CD4-positive, alpha-beta T cell (primary cell): ENCODE measurements around the gene NEU1. TPM values are rescaled to one million over a fixed set of nuclear protein-coding genes. Genes with fewer than 3 reads are reported as not detected.
"Not testable (repeated sequence)": the region's sequence is repeated elsewhere in the genome, so short reads cannot be mapped to it uniquely, and the experiment has no call there.

Source experiments
- ATAC-seq: fragments of 200-7000 bp; cut with Tn5 transposase; one replicate; pipeline ENCODE4 v1.10.0; 2022; ENCODE audit warnings: mild to moderate bottlenecking; ENCODE audit not compliant: poor library complexity
- CTCF ChIA-PET: fragments of 350-600 bp; sonication (Branson Sonifier 250); formaldehyde crosslinking; loops from one replicate; lab custom pipeline; 2021; ENCODE audit warnings: antibody characterized with exemption, inconsistent platforms; lab: Charles Lee
- POLR2A ChIA-PET: fragments of 350-600 bp; sonication (Branson Sonifier 250); formaldehyde crosslinking; loops from one replicate; lab custom pipeline; 2021; ENCODE audit warnings: antibody characterized with exemption, inconsistent platforms; lab: Charles Lee
- DNase-seq, 14 experiments: peaks; one replicate each; pipeline ENCODE4 v3.0.0-alpha.2; 2013 to 2020; ENCODE audit warnings: mixed read lengths in 2 of 14
- H3K27ac ChIP-seq, 2 donors: one replicate each; pipeline versions ENCODE4 v1.5.1 to v1.7.0; 2013; ENCODE audit warnings: low read length in 2 of 2, low read depth in 1 of 2, mild to moderate bottlenecking in 1 of 2
- H3K27me3 ChIP-seq, 2 experiments: 1 replicate in 1 of 2; 2 replicates in 1 of 2; pipeline versions ENCODE4 v1.6.1 to v1.7.0; 2013; ENCODE audit warnings: low read length in 2 of 2, control low read depth in 1 of 2, mild to moderate bottlenecking in 1 of 2, moderate library complexity in 1 of 2; ENCODE audit not compliant: insufficient read depth in 2 of 2, control insufficient read depth in 1 of 2
- H3K36me3 ChIP-seq: one replicate; pipeline ENCODE4 v1.6.1; 2013; ENCODE audit warnings: low read length, control low read depth; ENCODE audit not compliant: insufficient read depth
- H3K4me1 ChIP-seq: one replicate; pipeline ENCODE4 v1.6.1; 2013; ENCODE audit warnings: low read length, control low read depth; ENCODE audit not compliant: insufficient read depth
- H3K4me3 ChIP-seq: one replicate; pipeline ENCODE4 v1.5.1; 2013; ENCODE audit warnings: mild to moderate bottlenecking, low read length, moderate library complexity
- H3K9me3 ChIP-seq, 2 experiments: 1 replicate in 1 of 2; 2 replicates in 1 of 2; pipeline versions ENCODE4 v1.6.1 to v1.7.0; 2013; ENCODE audit warnings: low read length in 2 of 2, mild to moderate bottlenecking in 2 of 2, control low read depth in 1 of 2, moderate library complexity in 1 of 2; ENCODE audit not compliant: control insufficient read depth in 1 of 2, insufficient read depth in 1 of 2
- H3K27ac Mint-ChIP-seq: one replicate; pipeline ENCODE4 v1.8.0; 2020; ENCODE audit warnings: mixed read lengths
- H3K27me3 Mint-ChIP-seq: one replicate; pipeline ENCODE4 v1.8.0; 2021; ENCODE audit warnings: mixed read lengths
- H3K36me3 Mint-ChIP-seq: one replicate; pipeline ENCODE4 v1.8.0; 2021; ENCODE audit warnings: low read depth, mixed read lengths
- H3K4me1 Mint-ChIP-seq: one replicate; pipeline ENCODE4 v1.8.0; 2021; ENCODE audit warnings: low read depth, mixed read lengths
- H3K4me3 Mint-ChIP-seq: one replicate; pipeline ENCODE4 v1.8.0; 2020; ENCODE audit warnings: mild to moderate bottlenecking, mixed read lengths
- H3K9me3 Mint-ChIP-seq: one replicate; pipeline ENCODE4 v1.8.0; 2020; ENCODE audit warnings: mixed read lengths
- intact Hi-C, 2 experiments: fragments of 100-400 bp; cut with DNase I in 1 of 2; cut with micrococcal nuclease in 1 of 2; formaldehyde crosslinking; loops; one replicate each; pipeline versions ENCODE4 v1.15.1 to v1.9.0; 2023 to 2025; cut with DNase I, micrococcal nuclease
- total RNA-seq, 174 experiments: library from RNA in 2 of 174; stranded (reverse) in 2 of 174; gene quantifications; one replicate each; pipeline ENCODE4 v1.2.3 and lab custom pipeline; 2021 to 2026
- TF ChIP-seq, protein P1 (sequence below): fragments of 200-600 bp; IDR thresholded peaks from one replicate; pipeline ENCODE4 v1.8.0; 2022; ENCODE audit warnings: antibody characterized with exemption, mild to moderate bottlenecking

The NEU1 gene
- total RNA-seq, 2 experiments from 2014 or later: 19.7 to 21.1 TPM

DNA sequence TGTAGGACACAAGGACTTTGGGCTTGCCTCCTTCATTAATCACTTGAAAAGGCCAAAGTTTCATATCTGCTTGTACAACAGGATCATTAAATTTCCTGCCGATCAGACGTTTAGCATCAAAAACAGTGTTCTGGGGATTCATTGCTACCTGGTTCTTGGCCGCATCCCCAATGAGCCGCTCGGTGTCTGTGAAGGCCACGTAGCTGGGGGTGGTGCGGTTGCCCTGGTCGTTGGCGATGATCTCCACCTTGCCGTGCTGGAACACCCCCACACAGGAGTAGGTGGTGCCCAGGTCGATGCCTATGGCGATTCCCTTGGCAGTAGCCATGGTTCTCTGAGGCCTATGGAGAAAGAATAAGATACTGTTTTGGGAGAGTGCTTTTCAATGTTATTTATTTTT, 51.0 kb downstream of the NEU1 start:
- DNase-seq (no peak), ATAC-seq (no peak)
- no peaks in the 10 kb centered on the region for H3K27me3 ChIP-seq
- H3K4me1 ChIP-seq: peaks cover 32% of the 10 kb centered on the region
- no peaks in the 10 kb centered on the region for H3K9me3 ChIP-seq
- H3K4me3 Mint-ChIP-seq: peak overlapping the region; percentile 25
- intact Hi-C loops: no loop called here
- TF ChIP-seq, protein P1, sequence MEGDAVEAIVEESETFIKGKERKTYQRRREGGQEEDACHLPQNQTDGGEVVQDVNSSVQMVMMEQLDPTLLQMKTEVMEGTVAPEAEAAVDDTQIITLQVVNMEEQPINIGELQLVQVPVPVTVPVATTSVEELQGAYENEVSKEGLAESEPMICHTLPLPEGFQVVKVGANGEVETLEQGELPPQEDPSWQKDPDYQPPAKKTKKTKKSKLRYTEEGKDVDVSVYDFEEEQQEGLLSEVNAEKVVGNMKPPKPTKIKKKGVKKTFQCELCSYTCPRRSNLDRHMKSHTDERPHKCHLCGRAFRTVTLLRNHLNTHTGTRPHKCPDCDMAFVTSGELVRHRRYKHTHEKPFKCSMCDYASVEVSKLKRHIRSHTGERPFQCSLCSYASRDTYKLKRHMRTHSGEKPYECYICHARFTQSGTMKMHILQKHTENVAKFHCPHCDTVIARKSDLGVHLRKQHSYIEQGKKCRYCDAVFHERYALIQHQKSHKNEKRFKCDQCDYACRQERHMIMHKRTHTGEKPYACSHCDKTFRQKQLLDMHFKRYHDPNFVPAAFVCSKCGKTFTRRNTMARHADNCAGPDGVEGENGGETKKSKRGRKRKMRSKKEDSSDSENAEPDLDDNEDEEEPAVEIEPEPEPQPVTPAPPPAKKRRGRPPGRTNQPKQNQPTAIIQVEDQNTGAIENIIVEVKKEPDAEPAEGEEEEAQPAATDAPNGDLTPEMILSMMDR: no peak
- no peaks in the 10 kb centered on the region for H3K27me3 Mint-ChIP-seq
- no peaks in the 10 kb centered on the region for H3K9me3 Mint-ChIP-seq
- ChIA-PET POLR2A (interaction anchor here (1.7 kb wide), 1 partner anchor 160 kb away, joined by 3 read pairs; the partner anchor contains the start of gene BAG6), CTCF (interaction anchor here (3.8 kb wide), 1 partner anchor 16 kb away, joined by 19 read pairs; the partner anchor contains the start of gene VARS1)
- peaks cover 22% of the 10 kb centered on the region for H3K36me3 Mint-ChIP-seq
- peaks cover 18% of the 10 kb centered on the region for H3K36me3 ChIP-seq
- H3K4me1 Mint-ChIP-seq: peaks cover 41% of the 10 kb centered on the region
- H3K27ac Mint-ChIP-seq: peak overlapping the region; percentile 83
- H3K4me3 ChIP-seq: no peak overlapping the region
- H3K27ac ChIP-seq: no peak overlapping the region

DNA sequence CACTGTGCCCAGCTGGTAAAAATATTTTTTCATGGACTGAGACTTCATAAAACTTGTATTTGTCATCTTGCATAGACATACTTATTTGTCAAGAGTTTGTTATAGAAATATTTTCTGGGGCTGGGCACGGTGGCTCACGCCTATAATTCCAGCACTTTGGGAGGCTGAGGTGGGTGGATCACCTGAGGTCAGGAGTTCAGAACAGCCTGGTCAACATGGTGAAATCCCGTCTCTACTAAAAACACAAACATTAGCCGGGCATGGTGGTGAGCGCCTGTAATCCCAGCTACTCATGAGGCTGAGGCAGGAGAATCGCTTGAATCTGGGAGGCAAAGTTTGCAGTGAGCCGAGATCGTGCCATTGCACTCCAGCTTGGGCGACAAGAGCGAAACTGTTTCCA, 54.0 kb downstream of the NEU1 start:
- H3K9me3 Mint-ChIP-seq, H3K27ac Mint-ChIP-seq, intact Hi-C loops, DNase-seq, ATAC-seq, H3K4me3 ChIP-seq, H3K27me3 ChIP-seq, POLR2A ChIA-PET, H3K27me3 Mint-ChIP-seq, H3K27ac ChIP-seq, H3K9me3 ChIP-seq: not testable (repeated sequence)
- Histone ChIP-seq H3K4me1 (peaks cover 45% of the 10 kb centered on the region), H3K36me3 (peaks cover 18% of the 10 kb centered on the region)
- Mint-ChIP-seq H3K4me1 (peaks cover 43% of the 10 kb centered on the region), H3K36me3 (peaks cover 22% of the 10 kb centered on the region), H3K4me3 (peak overlapping the region; percentile 11)
- CTCF ChIA-PET: interaction anchor here (1.9 to 4.9 kb wide), 2 partner anchors 9 to 13 kb away, joined by 5 to 27 read pairs; partner anchors contain the start of gene VARS1

Other genes starting within 250 kb of the NEU1 start
- 10 to 100 TPM; 31.8 to 35.5 TPM for gene AIF1, start 247.6 kb downstream of the NEU1 start, total RNA-seq
- 100 to 1,000 TPM; 206 to 215 TPM for gene PRRC2A, start 242.1 kb downstream of the NEU1 start, total RNA-seq
- gene BAG6, start 210.2 kb downstream of the NEU1 start, total RNA-seq: 100 to 1,000 TPM; 211 TPM
- gene APOM, start 206.9 kb downstream of the NEU1 start, total RNA-seq: 1 to 10 TPM; 4.2 to 4.6 TPM
- 10 to 100 TPM in 1 of 2 experiments, 1 to 10 TPM in 1; 9.6 to 10.5 TPM for gene C6orf47, start 202.0 kb downstream of the NEU1 start, total RNA-seq
- 10 to 100 TPM in 1 of 2 experiments, 1 to 10 TPM in 1; 9.8 to 11.0 TPM for gene GPANK1, start 197.8 kb downstream of the NEU1 start, total RNA-seq
- gene CSNK2B, start 196.7 kb downstream of the NEU1 start, total RNA-seq: 10 to 100 TPM; 88.0 to 92.6 TPM
- 10 to 100 TPM; 27.0 to 28.0 TPM for gene LY6G5B, start 192.8 kb downstream of the NEU1 start, total RNA-seq
- gene LY6G5C, start 181.8 kb downstream of the NEU1 start, total RNA-seq: under 1 TPM; 0.49 to 0.67 TPM
- 10 to 100 TPM; 52.3 to 59.3 TPM for gene ABHD16A, start 159.5 kb downstream of the NEU1 start, total RNA-seq
- not detected for gene LY6G6F, start 156.0 kb downstream of the NEU1 start, total RNA-seq
- not detected for gene LY6G6D, start 147.5 kb downstream of the NEU1 start, total RNA-seq
- not detected for gene LY6G6C, start 141.1 kb downstream of the NEU1 start, total RNA-seq
- gene MPIG6B, start 139.4 kb downstream of the NEU1 start, total RNA-seq: under 1 TPM; 0.11 to 0.17 TPM
- gene DDAH2, start 133.5 kb downstream of the NEU1 start, total RNA-seq: 1 to 10 TPM; 3.0 to 3.3 TPM
- gene CLIC1, start 126.3 kb downstream of the NEU1 start, total RNA-seq: 10 to 100 TPM; 61.2 to 61.5 TPM
- gene MSH5, start 122.8 kb downstream of the NEU1 start, total RNA-seq: 10 to 100 TPM; 13.6 to 13.7 TPM
- 1 to 10 TPM; 2.7 to 2.8 TPM for gene SAPCD1, start 100.2 kb downstream of the NEU1 start, total RNA-seq
- gene VWA7, start 85.5 kb downstream of the NEU1 start, total RNA-seq: 1 to 10 TPM; 1.7 TPM
- 10 to 100 TPM; 43.9 to 44.2 TPM for gene VARS1, start 67.1 kb downstream of the NEU1 start, total RNA-seq
- 10 to 100 TPM; 12.6 to 13.7 TPM for gene LSM2, start 55.9 kb downstream of the NEU1 start, total RNA-seq
- gene HSPA1L, start 47.5 kb downstream of the NEU1 start, total RNA-seq: 1 to 10 TPM; 1.7 to 1.8 TPM
- 1 to 10 TPM; 8.1 to 9.8 TPM for gene HSPA1A, start 47.3 kb downstream of the NEU1 start, total RNA-seq
- 1 to 10 TPM; 8.3 to 9.8 TPM for gene HSPA1B, start 35.1 kb downstream of the NEU1 start, total RNA-seq
- gene SLC44A4, start 16.2 kb upstream of the NEU1 start, total RNA-seq: under 1 TPM in 1 of 2 experiments, not detected in 1; 0.20 TPM
- 10 to 100 TPM; 36.3 to 36.6 TPM for gene EHMT2, start 34.9 kb upstream of the NEU1 start, total RNA-seq
- gene ZBTB12, start 39.3 kb upstream of the NEU1 start, total RNA-seq: under 1 TPM; 0.28 to 0.33 TPM
- gene C2, start 64.9 kb upstream of the NEU1 start, total RNA-seq: 1 to 10 TPM; 1.4 to 2.3 TPM
- 1 to 10 TPM; 1.5 to 2.2 TPM for gene CFB, start 83.3 kb upstream of the NEU1 start, total RNA-seq
- 10 to 100 TPM; 53.8 to 58.2 TPM for gene NELFE, start 96.2 kb upstream of the NEU1 start, total RNA-seq
- 100 to 1,000 TPM; 133 to 141 TPM for gene SKIC2, start 96.4 kb upstream of the NEU1 start, total RNA-seq
- gene DXO, start 109.3 kb upstream of the NEU1 start, total RNA-seq: 10 to 100 TPM; 30.0 to 31.1 TPM
- gene C4A, start 119.2 kb upstream of the NEU1 start, total RNA-seq: 1 to 10 TPM; 4.2 TPM
- gene C4B, start 152.0 kb upstream of the NEU1 start, total RNA-seq: 1 to 10 TPM; 3.0 to 4.0 TPM
- gene CYP21A2, start 175.6 kb upstream of the NEU1 start, total RNA-seq: under 1 TPM; 0.17 to 0.36 TPM
- gene TNXB, start 246.5 kb upstream of the NEU1 start, total RNA-seq: 1 to 10 TPM; 8.3 to 9.0 TPM